GM23338 (cell line): ENCODE data around the gene GDPD2. TPM values are rescaled to one million over a fixed set of nuclear protein-coding genes. Genes with fewer than 3 reads are reported as not detected.
"Not testable (repeated sequence)": the region's sequence is repeated elsewhere in the genome, so short reads cannot be mapped to it uniquely, and the experiment has no call there.

ENCODE experiments used
- ATAC-seq: fragments of 200-7000 bp; cut with Tn5 transposase; 3 replicates; pipeline ENCODE4 v1.9.1; 2020
- DNase-seq: peaks from one replicate; pipeline ENCODE4 v3.0.0-alpha.2; 2015; ENCODE audit warnings: low spot score
- H2AFZ ChIP-seq: fragments of 200-600 bp; sonication (generic); 2 replicates; pipeline ENCODE4 v1.8.0; 2016; ENCODE audit warnings: antibody characterized with exemption, mild to moderate bottlenecking, moderate library complexity
- H3F3A ChIP-seq: fragments of 200-600 bp; sonication (generic); replicated peaks from 2 replicates; pipeline ENCODE4 v1.8.0; 2017; ENCODE audit warnings: antibody characterized with exemption, mixed run types, low read depth
- H3K27ac ChIP-seq: fragments of 200-600 bp; sonication (generic); 2 replicates; pipeline ENCODE4 v1.6.1; 2016; ENCODE audit warnings: low read depth
- H3K27me3 ChIP-seq: fragments of 200-600 bp; sonication (generic); 2 replicates; pipeline ENCODE4 v1.8.0; 2016; ENCODE audit warnings: mild to moderate bottlenecking, mixed run types, moderate library complexity; ENCODE audit not compliant: insufficient read depth
- H3K36me3 ChIP-seq: fragments of 200-600 bp; sonication (generic); 2 replicates; pipeline ENCODE4 v1.8.0; 2016; ENCODE audit warnings: mild to moderate bottlenecking; ENCODE audit not compliant: insufficient read depth
- H3K4me1 ChIP-seq: fragments of 200-600 bp; sonication (generic); 2 replicates; pipeline ENCODE4 v1.8.0; 2016; ENCODE audit warnings: mild to moderate bottlenecking, moderate library complexity; ENCODE audit not compliant: insufficient read depth
- H3K4me2 ChIP-seq: fragments of 200-600 bp; sonication (generic); 2 replicates; pipeline ENCODE4 v1.7.1; 2017; ENCODE audit warnings: mixed run types
- H3K4me3 ChIP-seq: fragments of 200-600 bp; sonication (generic); 2 replicates; pipeline ENCODE4 v1.6.1; 2016; ENCODE audit warnings: mixed run types
- H3K79me2 ChIP-seq: fragments of 200-600 bp; sonication (generic); replicated peaks from 2 replicates; pipeline ENCODE4 v1.8.0; 2017; ENCODE audit warnings: mild to moderate bottlenecking; ENCODE audit not compliant: insufficient read depth
- H3K9me2 ChIP-seq: fragments of 200-600 bp; sonication (generic); 2 replicates; pipeline ENCODE4 v1.8.0; 2017; ENCODE audit not compliant: insufficient read depth
- H4K20me1 ChIP-seq: fragments of 200-600 bp; sonication (generic); replicated peaks from 2 replicates; pipeline ENCODE4 v1.8.0; 2017; ENCODE audit warnings: mild to moderate bottlenecking; ENCODE audit not compliant: insufficient read depth
- H3K27ac Mint-ChIP-seq: 2 replicates; pipeline ENCODE4 v1.8.0; 2020; ENCODE audit warnings: inconsistent platforms, mild to moderate bottlenecking, moderate library complexity, mixed read lengths
- H3K27me3 Mint-ChIP-seq: 3 replicates; pipeline ENCODE4 v1.8.0; 2022; ENCODE audit warnings: low read depth, mild to moderate bottlenecking, moderate library complexity, mixed read lengths, inconsistent platforms; ENCODE audit not compliant: insufficient read depth, poor library complexity
- H3K36me3 Mint-ChIP-seq: 3 replicates; pipeline ENCODE4 v1.8.0; 2021; ENCODE audit warnings: low read depth, mild to moderate bottlenecking, inconsistent platforms, moderate library complexity, mixed read lengths
- H3K4me1 Mint-ChIP-seq: 3 replicates; pipeline ENCODE4 v1.8.0; 2020; ENCODE audit warnings: mild to moderate bottlenecking, inconsistent platforms, mixed read lengths
- H3K4me3 Mint-ChIP-seq: 3 replicates; pipeline ENCODE4 v1.8.0; 2021; ENCODE audit warnings: moderate library complexity, mild to moderate bottlenecking, inconsistent platforms, mixed read lengths
- H3K9me3 Mint-ChIP-seq: 3 replicates; pipeline ENCODE4 v1.8.0; 2020; ENCODE audit warnings: moderate library complexity, mild to moderate bottlenecking, inconsistent platforms, mixed read lengths
- CREB1 ChIP-seq: fragments of 250-450 bp; sonication (Bioruptor Pico); IDR thresholded peaks from 2 replicates; pipeline ENCODE4 v1.5.0; 2020; ENCODE audit warnings: low read depth, mild to moderate bottlenecking, moderate library complexity
- CTCF ChIP-seq, 2 experiments: fragments of 200-600 bp in 1 of 2; sonication (generic) in 1 of 2; conservative IDR thresholded peaks; 2 replicates each; pipeline versions ENCODE4 v1.5.1 to v1.6.1; 2016 to 2017; ENCODE audit warnings: antibody characterized with exemption in 2 of 2, low read depth in 2 of 2, mild to moderate bottlenecking in 2 of 2, moderate library complexity in 1 of 2
- ETS1 ChIP-seq: IDR thresholded peaks from 2 replicates; pipeline ENCODE4 v1.6.1; 2016; ENCODE audit warnings: antibody characterized with exemption
- EZH2phosphoT487 ChIP-seq: fragments of 200-600 bp; sonication (generic); IDR thresholded peaks from one replicate; pipeline ENCODE4 v1.8.1; 2018; ENCODE audit warnings: antibody characterized with exemption; ENCODE audit not compliant: unreplicated experiment
- JUNB ChIP-seq: IDR thresholded peaks from one replicate; pipeline ENCODE4 v1.6.1; 2016; ENCODE audit warnings: antibody characterized with exemption; ENCODE audit not compliant: unreplicated experiment
- POLR2AphosphoS5 ChIP-seq: IDR thresholded peaks from 2 replicates; pipeline ENCODE4 v1.6.1; 2016; ENCODE audit warnings: antibody characterized with exemption, low read depth
- REST ChIP-seq: IDR thresholded peaks from one replicate; pipeline ENCODE4 v1.6.1; 2018; ENCODE audit warnings: antibody characterized with exemption; ENCODE audit not compliant: unreplicated experiment
- STAT1 ChIP-seq: IDR thresholded peaks from one replicate; pipeline ENCODE4 v1.6.1; 2016; ENCODE audit warnings: antibody characterized with exemption; ENCODE audit not compliant: unreplicated experiment
- ZNF114 ChIP-seq: fragments of 250-450 bp; sonication (Bioruptor Pico); IDR thresholded peaks from 2 replicates; pipeline ENCODE4 v1.5.0; 2020; ENCODE audit warnings: mild to moderate bottlenecking, moderate library complexity
- polyA plus RNA-seq: library from polyadenylated mRNA; unstranded; fragments of >200 nt; fragmentation: Nextera tagmentation; extraction: Ambion mirVana; gene quantifications from 2 replicates; pipeline ENCODE4 v1.2.1, GENCODE V29; 2016
- total RNA-seq: library from RNA; depleted of rRNA; stranded (reverse); fragments of >200 nt; shearing (Covaris generic); gene quantifications from 2 replicates; pipeline ENCODE4 v1.2.3, GENCODE V29; 2014

The GDPD2 gene
- total and polyA plus RNA-seq, 2 experiments from 2014 or later, result 5.2 to 11.3 TPM

GRCh38 chrX:70398899-70399298, 24.2 kb upstream of the GDPD2 start (continued):
- TF ChIP-seq POLR2AphosphoS5 (no peak), REST (no peak), ZNF114 (CRISPR knock-in tag) (no peak), ETS1 (no peak), EZH2phosphoT487 (no peak), CREB1 (no peak), STAT1 (no peak), JUNB (no peak), CTCF (conservative IDR thresholded peaks at IDR 0.05; ENCODE audit: low read depth in 2 of 2) (no peak)

GRCh38 chrX:70400181-70400580, 22.9 kb upstream of the GDPD2 start:
- not testable (repeated sequence) for H3K4me1 Mint-ChIP-seq, H3K27ac Mint-ChIP-seq, ATAC-seq, H3K4me2 ChIP-seq, H2AFZ ChIP-seq, H3K27me3 ChIP-seq, H3F3A ChIP-seq, H3K9me3 Mint-ChIP-seq, H3K27ac ChIP-seq, H3K4me3 ChIP-seq, H3K27me3 Mint-ChIP-seq, DNase-seq, H3K9me2 ChIP-seq, H3K4me1 ChIP-seq, H4K20me1 ChIP-seq, H3K4me3 Mint-ChIP-seq, H3K36me3 ChIP-seq, H3K79me2 ChIP-seq
- peaks cover 46% of the 10 kb centered on the region; the same call in 2 of the 3 replicates for H3K36me3 Mint-ChIP-seq
